ENCODE data around the gene KLF13. TPM values are rescaled to one million over a fixed set of nuclear protein-coding genes. Genes with fewer than 3 reads are reported as not detected.
A peak's percentile ranks its signal among the peaks of the same experiment; 100 is the strongest.

The KLF13 gene
- total RNA-seq, 1 donor, result 58.6 TPM

- H3K27ac ChIP-seq (ENCODE audit: low read depth, low read length), result no peak overlapping the region
- H3K9me3 ChIP-seq (ENCODE audit: low read depth, low read length), result no peaks in the 10 kb centered on the region
- H3K27me3 ChIP-seq (ENCODE audit: insufficient read depth, low read length), result peaks cover 14% of the 10 kb centered on the region
- H3K4me2 ChIP-seq (ENCODE audit: insufficient read depth, low read length), result no peak overlapping the region
- H4K20me1 ChIP-seq (ENCODE audit: insufficient read depth, low read length), result no peaks in the 10 kb centered on the region
- H3K4me3 ChIP-seq (ENCODE audit: insufficient read depth, low read length), result no peak overlapping the region
- no peak for TF ChIP-seq CTCF (IDR thresholded peaks at IDR 0.05; ENCODE audit: extremely low read depth, low read depth, low read length)
- no peak for DNase-seq (ENCODE audit: insufficient read length, low spot score, missing footprints)
- H3K36me3 ChIP-seq (ENCODE audit: insufficient read depth, low read length), result no peaks in the 10 kb centered on the region
- no peaks in the 10 kb centered on the region for H3K79me2 ChIP-seq (ENCODE audit: insufficient read depth, low read length)
- H3K4me1 ChIP-seq (ENCODE audit: insufficient read depth, low read length), result no peaks in the 10 kb centered on the region
- no peak overlapping the region for H2AFZ ChIP-seq (ENCODE audit: low read length)
These were observed 29.7 kb upstream of the KLF13 start for GRCh38 chr15:31296646-31297574.

GRCh38 chr15:31297575-31298456 is 28.8 kb upstream of the KLF13 start:
- H3K27me3 ChIP-seq (ENCODE audit: insufficient read depth, low read length), result peaks cover 9% of the 10 kb centered on the region
- H3K27ac ChIP-seq (ENCODE audit: low read depth, low read length), result no peak overlapping the region
- H3K9me3 ChIP-seq (ENCODE audit: low read depth, low read length), result no peaks in the 10 kb centered on the region
- H4K20me1 ChIP-seq (ENCODE audit: insufficient read depth, low read length), result no peaks in the 10 kb centered on the region
- H3K4me3 ChIP-seq (ENCODE audit: insufficient read depth, low read length), result no peak overlapping the region
- DNase-seq (ENCODE audit: insufficient read length, low spot score, missing footprints), result peak; percentile 57
- no peaks in the 10 kb centered on the region for H3K4me1 ChIP-seq (ENCODE audit: insufficient read depth, low read length)
- H3K36me3 ChIP-seq (ENCODE audit: insufficient read depth, low read length), result no peaks in the 10 kb centered on the region
- H3K79me2 ChIP-seq (ENCODE audit: insufficient read depth, low read length), result no peaks in the 10 kb centered on the region
- H2AFZ ChIP-seq (ENCODE audit: low read length), result no peak overlapping the region
- no peak overlapping the region for H3K4me2 ChIP-seq (ENCODE audit: insufficient read depth, low read length)
- TF ChIP-seq CTCF (IDR thresholded peaks at IDR 0.05; ENCODE audit: extremely low read depth, low read depth, low read length), result no peak

GRCh38 chr15:31298707-31299172 is 27.9 kb upstream of the KLF13 start:
- H3K9me3 ChIP-seq (ENCODE audit: low read depth, low read length), result no peaks in the 10 kb centered on the region
- H3K4me2 ChIP-seq (ENCODE audit: insufficient read depth, low read length), result no peak overlapping the region
- H3K27ac ChIP-seq (ENCODE audit: low read depth, low read length), result no peak overlapping the region
- no peak for TF ChIP-seq CTCF (IDR thresholded peaks at IDR 0.05; ENCODE audit: extremely low read depth, low read depth, low read length)
- H3K79me2 ChIP-seq (ENCODE audit: insufficient read depth, low read length), result no peaks in the 10 kb centered on the region
- H3K27me3 ChIP-seq (ENCODE audit: insufficient read depth, low read length), result peaks cover 6% of the 10 kb centered on the region
- no peak overlapping the region for H3K4me3 ChIP-seq (ENCODE audit: insufficient read depth, low read length)
- H2AFZ ChIP-seq (ENCODE audit: low read length), result no peak overlapping the region
- H3K36me3 ChIP-seq (ENCODE audit: insufficient read depth, low read length), result no peaks in the 10 kb centered on the region
- H4K20me1 ChIP-seq (ENCODE audit: insufficient read depth, low read length), result no peaks in the 10 kb centered on the region
- no peak for DNase-seq (ENCODE audit: insufficient read length, low spot score, missing footprints)
- H3K4me1 ChIP-seq (ENCODE audit: insufficient read depth, low read length), result no peaks in the 10 kb centered on the region

Measured in osteoblast (primary cell).